ENCODE results near the gene OTOS.
A peak's percentile ranks its signal among the peaks of the same experiment; 100 is the strongest.

The OTOS gene

GRCh38 chr2:240143801-240144648, 3.6 kb upstream of the OTOS start:
- H3K4me3 ChIP-seq (ENCODE audit: low read depth, low read length) = no peak overlapping the region
- no peaks in the 10 kb centered on the region for H3K9me3 ChIP-seq (ENCODE audit: control insufficient read depth, low read length)
- H3K4me2 ChIP-seq (ENCODE audit: low read length) = no peak overlapping the region
- no peaks in the 10 kb centered on the region for H3K27me3 ChIP-seq (ENCODE audit: control insufficient read depth, insufficient read depth, low read length)
- H3K9ac ChIP-seq = no peak overlapping the region
- TF ChIP-seq CTCF (IDR thresholded peaks at IDR 0.05) = peak; percentile 94
- H3K4me1 ChIP-seq = no peaks in the 10 kb centered on the region
- H3K79me2 ChIP-seq = no peaks in the 10 kb centered on the region
- H3K27ac ChIP-seq = no peak overlapping the region
- no peak overlapping the region for H2AFZ ChIP-seq
- no peaks in the 10 kb centered on the region for H3K36me3 ChIP-seq (ENCODE audit: control insufficient read depth, insufficient read depth, low read length)

DNA sequence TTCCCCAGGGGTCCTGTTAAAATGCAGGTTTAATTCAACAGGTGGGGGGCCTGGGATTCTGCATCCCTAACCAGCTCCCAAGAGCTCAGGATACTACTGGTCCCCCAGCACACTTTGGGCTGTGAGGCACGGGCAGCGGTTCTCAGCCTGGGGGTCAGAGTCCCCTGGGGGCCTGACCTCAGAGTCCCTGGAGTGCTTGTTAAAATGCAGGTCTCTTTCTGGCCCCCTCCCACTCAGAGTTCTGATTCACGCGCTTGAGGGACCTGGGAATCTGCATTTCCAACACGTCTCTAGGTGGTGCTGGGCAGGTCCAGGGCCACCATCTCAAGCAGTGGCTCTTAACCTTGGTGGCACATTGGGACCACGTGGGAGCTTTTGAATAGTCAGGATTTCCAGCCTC, 2.8 kb upstream of the OTOS start:
- H3K4me3 ChIP-seq (ENCODE audit: low read depth, low read length) = no peak overlapping the region
- H3K9me3 ChIP-seq (ENCODE audit: control insufficient read depth, low read length) = no peaks in the 10 kb centered on the region
- no peaks in the 10 kb centered on the region for H3K79me2 ChIP-seq
- no peak overlapping the region for H2AFZ ChIP-seq
- H3K4me2 ChIP-seq (ENCODE audit: low read length) = no peak overlapping the region
- H3K4me1 ChIP-seq = no peaks in the 10 kb centered on the region
- no peaks in the 10 kb centered on the region for H3K27me3 ChIP-seq (ENCODE audit: control insufficient read depth, insufficient read depth, low read length)
- H3K9ac ChIP-seq = no peak overlapping the region
- TF ChIP-seq CTCF (IDR thresholded peaks at IDR 0.05) = no peak
- no peak overlapping the region for H3K27ac ChIP-seq
- H3K36me3 ChIP-seq (ENCODE audit: control insufficient read depth, insufficient read depth, low read length) = no peaks in the 10 kb centered on the region

- no peak overlapping the region for H3K4me2 ChIP-seq (ENCODE audit: low read length)
- no peak overlapping the region for H3K27ac ChIP-seq
- H3K36me3 ChIP-seq (ENCODE audit: control insufficient read depth, insufficient read depth, low read length) = no peaks in the 10 kb centered on the region
- H2AFZ ChIP-seq = no peak overlapping the region
- H3K4me3 ChIP-seq (ENCODE audit: low read depth, low read length) = no peak overlapping the region
- H3K27me3 ChIP-seq (ENCODE audit: control insufficient read depth, insufficient read depth, low read length) = no peaks in the 10 kb centered on the region
- no peaks in the 10 kb centered on the region for H3K79me2 ChIP-seq
- no peaks in the 10 kb centered on the region for H3K4me1 ChIP-seq
- no peaks in the 10 kb centered on the region for H3K9me3 ChIP-seq (ENCODE audit: control insufficient read depth, low read length)
- no peak overlapping the region for H3K9ac ChIP-seq
- no peak for TF ChIP-seq CTCF (IDR thresholded peaks at IDR 0.05)
These were observed 2.4 kb upstream of the OTOS start for GRCh38 chr2:240142859-240143258.

- no peaks in the 10 kb centered on the region for H3K4me1 ChIP-seq
- H2AFZ ChIP-seq = no peak overlapping the region
- H3K4me3 ChIP-seq (ENCODE audit: low read depth, low read length) = no peak overlapping the region
- no peak for TF ChIP-seq CTCF (IDR thresholded peaks at IDR 0.05)
- H3K27me3 ChIP-seq (ENCODE audit: control insufficient read depth, insufficient read depth, low read length) = no peaks in the 10 kb centered on the region
- no peaks in the 10 kb centered on the region for H3K79me2 ChIP-seq
- no peak overlapping the region for H3K4me2 ChIP-seq (ENCODE audit: low read length)
- H3K36me3 ChIP-seq (ENCODE audit: control insufficient read depth, insufficient read depth, low read length) = no peaks in the 10 kb centered on the region
- H3K9me3 ChIP-seq (ENCODE audit: control insufficient read depth, low read length) = no peaks in the 10 kb centered on the region
- no peak overlapping the region for H3K27ac ChIP-seq
- H3K9ac ChIP-seq = no peak overlapping the region
These were observed 1.9 kb upstream of the OTOS start for GRCh38 chr2:240142256-240142775.

DNA sequence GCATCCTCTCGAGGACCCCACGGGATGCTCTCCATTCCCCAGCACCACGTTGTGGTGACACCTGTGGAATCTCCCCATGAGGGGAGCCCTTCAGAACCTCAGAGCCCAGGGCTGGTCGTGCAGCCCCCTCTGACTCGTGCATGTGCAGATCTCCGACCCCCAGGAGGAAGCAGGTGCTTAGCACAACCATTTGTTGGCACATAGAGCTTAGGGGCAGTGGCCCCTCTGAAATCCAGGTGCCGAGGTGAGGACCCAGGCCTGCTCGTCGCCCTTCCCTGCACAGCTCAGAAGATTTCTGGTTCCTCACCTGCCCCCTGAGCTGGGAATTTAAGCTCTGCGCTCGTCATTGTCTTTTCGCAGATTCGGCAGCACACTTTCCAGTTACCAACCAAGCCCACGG, 1.3 kb upstream of the OTOS start:
- H3K27ac ChIP-seq = no peak overlapping the region
- H2AFZ ChIP-seq = no peak overlapping the region
- H3K9ac ChIP-seq = no peak overlapping the region
- no peak for TF ChIP-seq CTCF (IDR thresholded peaks at IDR 0.05)
- H3K4me1 ChIP-seq = no peaks in the 10 kb centered on the region
- H3K27me3 ChIP-seq (ENCODE audit: control insufficient read depth, insufficient read depth, low read length) = no peaks in the 10 kb centered on the region
- H3K4me2 ChIP-seq (ENCODE audit: low read length) = no peak overlapping the region
- H3K36me3 ChIP-seq (ENCODE audit: control insufficient read depth, insufficient read depth, low read length) = no peaks in the 10 kb centered on the region
- H3K79me2 ChIP-seq = no peaks in the 10 kb centered on the region
- no peak overlapping the region for H3K4me3 ChIP-seq (ENCODE audit: low read depth, low read length)
- no peaks in the 10 kb centered on the region for H3K9me3 ChIP-seq (ENCODE audit: control insufficient read depth, low read length)
